MM.1S (cell line): ENCODE results near the gene CPT1C.

Experiments used
- EZH2 ChIP-seq: fragments of 300-600 bp; sonication (generic); optimal IDR thresholded peaks from 2 replicates; pipeline ENCODE3; 2017; ENCODE audit warnings: low read depth, mild to moderate bottlenecking, antibody characterized with exemption, low read length, mixed read lengths
- TF ChIP-seq, protein P1 (sequence below): fragments of 300-600 bp; sonication (generic); IDR thresholded peaks from 2 replicates; pipeline ENCODE4 v1.5.1; 2016; ENCODE audit warnings: antibody characterized with exemption, low read length, mixed read lengths

DNA sequence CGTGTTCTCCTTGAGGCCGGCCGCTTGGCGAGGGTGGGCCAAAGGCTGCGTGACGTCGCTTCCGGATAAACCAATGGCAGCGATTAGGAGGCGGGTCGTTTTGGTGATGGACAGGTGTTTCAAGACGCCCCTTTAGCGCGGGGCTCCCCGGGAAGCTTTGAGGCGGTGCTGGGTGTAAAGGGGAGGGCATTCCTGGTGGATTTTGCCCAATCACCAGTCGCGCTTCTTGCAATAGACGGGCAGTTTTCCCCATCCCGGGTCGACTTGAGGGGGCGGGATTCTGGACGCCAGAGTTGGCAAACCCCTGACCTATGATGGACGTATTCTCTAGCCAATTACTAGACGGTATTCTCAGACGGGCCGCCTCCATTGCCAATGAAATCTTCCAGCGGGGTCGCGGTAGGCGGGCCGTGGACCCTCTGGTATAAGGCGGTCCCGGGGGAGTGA, 14.1 kb upstream of the CPT1C start:
- TF ChIP-seq EZH2 = no peak
- TF ChIP-seq, protein P1, sequence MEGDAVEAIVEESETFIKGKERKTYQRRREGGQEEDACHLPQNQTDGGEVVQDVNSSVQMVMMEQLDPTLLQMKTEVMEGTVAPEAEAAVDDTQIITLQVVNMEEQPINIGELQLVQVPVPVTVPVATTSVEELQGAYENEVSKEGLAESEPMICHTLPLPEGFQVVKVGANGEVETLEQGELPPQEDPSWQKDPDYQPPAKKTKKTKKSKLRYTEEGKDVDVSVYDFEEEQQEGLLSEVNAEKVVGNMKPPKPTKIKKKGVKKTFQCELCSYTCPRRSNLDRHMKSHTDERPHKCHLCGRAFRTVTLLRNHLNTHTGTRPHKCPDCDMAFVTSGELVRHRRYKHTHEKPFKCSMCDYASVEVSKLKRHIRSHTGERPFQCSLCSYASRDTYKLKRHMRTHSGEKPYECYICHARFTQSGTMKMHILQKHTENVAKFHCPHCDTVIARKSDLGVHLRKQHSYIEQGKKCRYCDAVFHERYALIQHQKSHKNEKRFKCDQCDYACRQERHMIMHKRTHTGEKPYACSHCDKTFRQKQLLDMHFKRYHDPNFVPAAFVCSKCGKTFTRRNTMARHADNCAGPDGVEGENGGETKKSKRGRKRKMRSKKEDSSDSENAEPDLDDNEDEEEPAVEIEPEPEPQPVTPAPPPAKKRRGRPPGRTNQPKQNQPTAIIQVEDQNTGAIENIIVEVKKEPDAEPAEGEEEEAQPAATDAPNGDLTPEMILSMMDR = no peak
